ENCODE measurements around the gene SUFU. TPM values are rescaled to one million over a fixed set of nuclear protein-coding genes. Genes with fewer than 3 reads are reported as not detected.

The SUFU gene
- total RNA-seq, 1 experiment from 2014 or later: 13.1 TPM

DNA sequence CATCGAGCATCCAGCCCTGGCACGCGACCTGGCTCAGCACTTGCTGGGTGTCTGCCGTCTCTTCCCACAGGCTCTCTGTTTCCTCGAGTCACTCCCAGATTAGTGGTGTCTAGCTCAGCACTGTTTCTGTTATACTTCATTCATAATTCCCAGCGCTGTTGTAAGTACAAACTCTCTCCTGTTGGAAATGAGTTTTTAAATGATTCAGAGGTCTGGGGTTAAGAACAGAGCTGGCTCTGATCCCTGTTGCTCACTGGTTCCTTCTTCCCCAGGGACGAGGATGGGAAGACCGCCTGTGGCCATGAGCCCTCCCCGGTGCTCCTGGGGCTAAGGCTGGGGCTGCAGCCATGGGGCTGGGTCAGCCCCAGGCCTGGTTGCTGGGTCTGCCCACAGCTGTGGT, 35.1 kb upstream of the SUFU start:
- DNase-seq (ENCODE audit: low spot score) (no peak), ATAC-seq (no peak)
- TF ChIP-seq RELA (CRISPR knock-in tag; IDR thresholded peaks at IDR 0.05; ENCODE audit: borderline replicate concordance) (no peak), ZNF423 (CRISPR knock-in tag; IDR thresholded peaks at IDR 0.05) (no peak), ZNF317 (CRISPR knock-in tag; IDR thresholded peaks at IDR 0.05; ENCODE audit: borderline replicate concordance, low read depth) (no peak), NFE2L1 (CRISPR knock-in tag; IDR thresholded peaks at IDR 0.05) (no peak), SMAD4 (CRISPR knock-in tag; IDR thresholded peaks at IDR 0.05) (no peak)
- TF ChIP-seq, protein P1, sequence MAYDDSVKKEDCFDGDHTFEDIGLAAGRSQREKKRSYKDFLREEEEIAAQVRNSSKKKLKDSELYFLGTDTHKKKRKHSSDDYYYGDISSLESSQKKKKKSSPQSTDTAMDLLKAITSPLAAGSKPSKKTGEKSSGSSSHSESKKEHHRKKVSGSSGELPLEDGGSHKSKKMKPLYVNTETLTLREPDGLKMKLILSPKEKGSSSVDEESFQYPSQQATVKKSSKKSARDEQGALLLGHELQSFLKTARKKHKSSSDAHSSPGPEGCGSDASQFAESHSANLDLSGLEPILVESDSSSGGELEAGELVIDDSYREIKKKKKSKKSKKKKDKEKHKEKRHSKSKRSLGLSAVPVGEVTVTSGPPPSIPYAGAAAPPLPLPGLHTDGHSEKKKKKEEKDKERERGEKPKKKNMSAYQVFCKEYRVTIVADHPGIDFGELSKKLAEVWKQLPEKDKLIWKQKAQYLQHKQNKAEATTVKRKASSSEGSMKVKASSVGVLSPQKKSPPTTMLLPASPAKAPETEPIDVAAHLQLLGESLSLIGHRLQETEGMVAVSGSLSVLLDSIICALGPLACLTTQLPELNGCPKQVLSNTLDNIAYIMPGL (CRISPR knock-in tag; IDR thresholded peaks at IDR 0.05): no peak
- ChIA-PET POLR2A (no interaction called here), CTCF (interaction anchor here (1.4 kb wide), 1 partner anchor 18 kb away, joined by 3 read pairs; the partner anchor contains the start of gene C10orf95)
- no peak overlapping the region for H3K4me3 Mint-ChIP-seq
- no peaks in the 10 kb centered on the region for H3K9me3 Mint-ChIP-seq
- H3K27me3 Mint-ChIP-seq (ENCODE audit: low read depth): no peaks in the 10 kb centered on the region
- H3K36me3 Mint-ChIP-seq: peaks cover 6% of the 10 kb centered on the region; the same call in 1 of the 2 replicates
- H3K27ac Mint-ChIP-seq: no peak overlapping the region
- H3K4me1 Mint-ChIP-seq: peaks cover 10% of the 10 kb centered on the region

DNA sequence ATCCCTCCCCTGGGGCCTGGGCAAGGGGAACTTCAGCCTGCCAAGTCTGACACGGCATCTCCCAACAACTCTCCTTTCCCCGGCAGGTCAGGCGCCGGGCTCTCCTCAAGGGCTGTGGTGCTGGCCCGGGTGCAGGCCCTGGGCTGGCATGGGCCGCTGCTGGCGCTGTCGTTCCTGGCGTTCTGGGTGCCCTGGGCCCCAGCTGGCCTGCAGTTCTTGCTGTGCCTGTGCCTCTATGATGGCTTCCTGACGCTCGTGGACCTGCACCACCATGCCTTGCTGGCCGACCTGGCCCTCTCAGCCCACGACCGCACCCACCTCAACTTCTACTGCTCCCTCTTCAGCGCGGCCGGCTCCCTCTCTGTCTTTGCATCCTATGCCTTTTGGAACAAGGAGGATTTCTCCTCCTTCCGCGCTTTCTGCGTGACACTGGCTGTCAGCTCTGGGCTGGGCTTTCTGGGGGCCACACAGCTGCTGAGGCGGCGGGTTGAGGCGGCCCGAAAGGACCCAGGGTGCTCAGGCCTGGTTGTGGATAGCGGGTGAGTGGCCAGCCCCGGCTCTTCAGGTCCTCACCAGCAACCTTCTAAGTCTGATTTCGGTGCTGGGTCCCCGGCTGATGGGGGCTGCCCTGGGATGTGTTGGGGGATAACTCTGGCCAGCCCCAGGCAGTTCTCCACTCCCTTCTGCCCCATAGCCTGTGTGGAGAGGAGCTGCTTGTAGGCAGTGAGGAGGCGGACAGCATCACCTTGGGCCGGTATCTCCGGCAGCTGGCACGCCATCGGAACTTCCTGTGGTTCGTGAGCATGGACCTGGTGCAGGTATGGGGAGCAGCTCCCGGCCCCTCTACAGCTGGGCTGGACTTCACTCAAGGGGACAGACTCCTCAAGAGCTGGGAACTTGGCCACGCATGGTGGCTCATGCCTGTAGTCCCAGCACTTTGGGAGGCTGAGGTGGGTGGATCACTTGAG, 32.9 kb upstream of the SUFU start:
- ChIA-PET POLR2A (no interaction called here), CTCF (interaction anchor here (0.6 to 1.6 kb wide), 5 partner anchors 8 to 240 kb away, joined by 3 read pairs; no protein-coding TSS in a partner anchor)
- Mint-ChIP-seq H3K9me3 (no peaks in the 10 kb centered on the region), H3K27ac (no peak overlapping the region), H3K4me1 (0 out of 2 replicates have a peak, but pooled peaks cover 3% of the 10 kb centered on the region), H3K27me3 (ENCODE audit: low read depth) (no peaks in the 10 kb centered on the region), H3K36me3 (peaks cover 14% of the 10 kb centered on the region), H3K4me3 (no peak overlapping the region)
- no peak for DNase-seq (ENCODE audit: low spot score)
- TF ChIP-seq, protein P2, sequence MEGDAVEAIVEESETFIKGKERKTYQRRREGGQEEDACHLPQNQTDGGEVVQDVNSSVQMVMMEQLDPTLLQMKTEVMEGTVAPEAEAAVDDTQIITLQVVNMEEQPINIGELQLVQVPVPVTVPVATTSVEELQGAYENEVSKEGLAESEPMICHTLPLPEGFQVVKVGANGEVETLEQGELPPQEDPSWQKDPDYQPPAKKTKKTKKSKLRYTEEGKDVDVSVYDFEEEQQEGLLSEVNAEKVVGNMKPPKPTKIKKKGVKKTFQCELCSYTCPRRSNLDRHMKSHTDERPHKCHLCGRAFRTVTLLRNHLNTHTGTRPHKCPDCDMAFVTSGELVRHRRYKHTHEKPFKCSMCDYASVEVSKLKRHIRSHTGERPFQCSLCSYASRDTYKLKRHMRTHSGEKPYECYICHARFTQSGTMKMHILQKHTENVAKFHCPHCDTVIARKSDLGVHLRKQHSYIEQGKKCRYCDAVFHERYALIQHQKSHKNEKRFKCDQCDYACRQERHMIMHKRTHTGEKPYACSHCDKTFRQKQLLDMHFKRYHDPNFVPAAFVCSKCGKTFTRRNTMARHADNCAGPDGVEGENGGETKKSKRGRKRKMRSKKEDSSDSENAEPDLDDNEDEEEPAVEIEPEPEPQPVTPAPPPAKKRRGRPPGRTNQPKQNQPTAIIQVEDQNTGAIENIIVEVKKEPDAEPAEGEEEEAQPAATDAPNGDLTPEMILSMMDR (IDR thresholded peaks at IDR 0.05): no peak
- TF ChIP-seq SP1 (CRISPR knock-in tag; conservative IDR thresholded peaks at IDR 0.05): no peak
- TF ChIP-seq GTF2I (CRISPR knock-in tag; conservative IDR thresholded peaks at IDR 0.05): no peak
- no peak for TF ChIP-seq TP53 (CRISPR knock-in tag; IDR thresholded peaks at IDR 0.05)
- TF ChIP-seq, protein P3, sequence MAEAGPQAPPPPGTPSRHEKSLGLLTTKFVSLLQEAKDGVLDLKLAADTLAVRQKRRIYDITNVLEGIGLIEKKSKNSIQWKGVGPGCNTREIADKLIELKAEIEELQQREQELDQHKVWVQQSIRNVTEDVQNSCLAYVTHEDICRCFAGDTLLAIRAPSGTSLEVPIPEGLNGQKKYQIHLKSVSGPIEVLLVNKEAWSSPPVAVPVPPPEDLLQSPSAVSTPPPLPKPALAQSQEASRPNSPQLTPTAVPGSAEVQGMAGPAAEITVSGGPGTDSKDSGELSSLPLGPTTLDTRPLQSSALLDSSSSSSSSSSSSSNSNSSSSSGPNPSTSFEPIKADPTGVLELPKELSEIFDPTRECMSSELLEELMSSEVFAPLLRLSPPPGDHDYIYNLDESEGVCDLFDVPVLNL (CRISPR knock-in tag; IDR thresholded peaks at IDR 0.05; ENCODE audit: borderline replicate concordance, low read depth): no peak
- no peak for TF ChIP-seq PRRX2 (CRISPR knock-in tag; IDR thresholded peaks at IDR 0.05)
- no peak for TF ChIP-seq ZNF263 (CRISPR knock-in tag; IDR thresholded peaks at IDR 0.05; ENCODE audit: low read depth)
- TF ChIP-seq, protein P4, sequence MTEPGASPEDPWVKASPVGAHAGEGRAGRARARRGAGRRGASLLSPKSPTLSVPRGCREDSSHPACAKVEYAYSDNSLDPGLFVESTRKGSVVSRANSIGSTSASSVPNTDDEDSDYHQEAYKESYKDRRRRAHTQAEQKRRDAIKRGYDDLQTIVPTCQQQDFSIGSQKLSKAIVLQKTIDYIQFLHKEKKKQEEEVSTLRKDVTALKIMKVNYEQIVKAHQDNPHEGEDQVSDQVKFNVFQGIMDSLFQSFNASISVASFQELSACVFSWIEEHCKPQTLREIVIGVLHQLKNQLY (CRISPR knock-in tag; IDR thresholded peaks at IDR 0.05): no peak
- ATAC-seq: no peak
